Activated naive CD4-positive, alpha-beta T cell treated with anti-CD3 and anti-CD28 coated beads, Interleukin-2, amount 10 ng/mL, durations not matched to agents 7 days and 5 days (primary cell): Measurements from ENCODE around the gene TEX35.

Source experiments
- CTCF ChIA-PET: fragments of 350-600 bp; sonication (Branson Sonifier 250); formaldehyde crosslinking; loops from one replicate; lab custom pipeline; 2021; ENCODE audit warnings: antibody characterized with exemption; lab: Charles Lee
- DNase-seq: peaks from one replicate; pipeline ENCODE4 v3.0.0-alpha.2; 2020
- H3K27ac Mint-ChIP-seq: one replicate; pipeline ENCODE4 v1.8.0; 2021; ENCODE audit warnings: mild to moderate bottlenecking, moderate library complexity, mixed read lengths
- H3K27me3 Mint-ChIP-seq: one replicate; pipeline ENCODE4 v1.8.0; 2021; ENCODE audit warnings: mild to moderate bottlenecking, mixed read lengths
- H3K36me3 Mint-ChIP-seq: one replicate; pipeline ENCODE4 v1.8.0; 2021; ENCODE audit warnings: mixed read lengths
- H3K4me1 Mint-ChIP-seq: one replicate; pipeline ENCODE4 v1.8.0; 2021; ENCODE audit warnings: mixed read lengths
- H3K4me3 Mint-ChIP-seq: one replicate; pipeline ENCODE4 v1.8.0; 2021; ENCODE audit warnings: mild to moderate bottlenecking, moderate library complexity, mixed read lengths
- H3K9me3 Mint-ChIP-seq: one replicate; pipeline ENCODE4 v1.8.0; 2021; ENCODE audit warnings: mixed read lengths

The TEX35 gene

DNA sequence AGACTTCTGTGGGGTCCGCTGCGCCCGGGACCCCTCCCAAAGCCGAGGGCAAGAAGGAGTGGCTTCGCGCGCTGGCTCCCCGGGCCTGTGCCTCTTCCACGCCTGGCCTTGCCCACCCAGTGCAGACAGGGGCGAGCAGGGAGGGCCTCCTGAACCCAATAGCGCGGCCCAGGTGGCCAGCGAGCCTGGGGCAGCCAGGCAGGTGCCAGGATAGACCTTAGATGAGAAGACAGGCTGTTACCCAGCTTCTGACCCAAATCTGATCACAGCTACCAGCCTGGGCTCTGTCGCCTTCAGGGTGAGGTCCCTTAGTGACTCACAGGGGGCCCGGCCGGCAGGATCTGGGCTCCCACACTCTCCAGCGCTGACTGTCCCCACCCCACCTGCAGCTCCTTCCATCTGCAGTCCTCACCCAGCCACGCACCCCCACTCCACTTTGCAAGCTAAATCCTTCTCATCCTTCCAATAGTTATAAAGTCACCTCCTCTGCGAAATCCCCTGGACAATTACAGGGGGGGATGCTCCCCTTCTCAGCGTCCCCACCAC, 25.8 kb upstream of the TEX35 start:
- CTCF ChIA-PET: interaction anchor here (2.2 kb wide), 1 partner anchor 13 kb away, joined by 4 read pairs; no protein-coding TSS in a partner anchor
- no peaks in the 10 kb centered on the region for H3K9me3 Mint-ChIP-seq
- peaks cover 29% of the 10 kb centered on the region for H3K27me3 Mint-ChIP-seq
- DNase-seq: no peak
- H3K4me3 Mint-ChIP-seq: no peak overlapping the region
- H3K27ac Mint-ChIP-seq: no peak overlapping the region
- H3K36me3 Mint-ChIP-seq: no peaks in the 10 kb centered on the region
- no peaks in the 10 kb centered on the region for H3K4me1 Mint-ChIP-seq

DNA sequence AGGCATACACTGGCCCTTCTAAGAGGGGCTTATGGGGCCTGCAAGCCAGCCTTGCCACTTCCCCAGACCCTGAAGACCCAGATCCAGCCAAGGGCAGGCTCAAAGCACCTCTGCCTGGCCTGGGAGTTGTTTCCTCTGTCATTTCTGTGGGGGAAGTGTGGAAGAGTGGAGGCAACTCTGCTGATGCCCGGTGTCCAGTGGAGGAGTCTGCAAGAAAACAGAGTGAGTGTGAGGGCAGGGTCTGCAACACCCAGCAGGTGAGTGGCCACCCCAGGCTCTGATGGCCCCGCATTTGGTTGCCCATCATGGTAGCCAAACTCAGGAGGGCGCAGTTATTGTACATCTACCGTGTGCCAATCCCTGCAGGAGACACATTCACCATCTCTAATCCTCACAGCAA, 24.5 kb upstream of the TEX35 start:
- Mint-ChIP-seq H3K27me3 (peaks cover 27% of the 10 kb centered on the region), H3K4me3 (no peak overlapping the region), H3K9me3 (no peaks in the 10 kb centered on the region), H3K27ac (no peak overlapping the region), H3K36me3 (no peaks in the 10 kb centered on the region), H3K4me1 (no peaks in the 10 kb centered on the region)
- DNase-seq: no peak
- CTCF ChIA-PET: no interaction called here

DNA sequence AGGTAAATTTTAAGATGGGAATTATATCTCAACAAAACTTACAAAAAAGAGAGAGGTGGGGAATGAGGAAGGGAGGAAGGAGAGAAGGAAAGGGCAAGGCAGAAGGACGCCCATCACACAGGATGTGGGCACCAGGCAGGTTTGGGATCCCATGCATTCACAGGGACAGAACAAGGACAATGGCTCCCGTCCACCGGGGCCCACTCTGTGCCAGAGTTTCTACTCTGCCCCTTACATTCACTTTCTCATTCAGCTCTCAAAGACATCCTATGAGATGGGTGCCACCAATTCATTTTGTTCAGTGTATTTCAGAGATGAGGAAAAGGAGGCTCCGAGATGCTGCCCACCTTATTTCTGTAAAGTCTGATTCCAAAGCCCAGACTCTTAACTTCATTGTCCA, 23.5 kb upstream of the TEX35 start:
- CTCF ChIA-PET: no interaction called here
- DNase-seq: no peak
- H3K4me1 Mint-ChIP-seq: no peaks in the 10 kb centered on the region
- H3K9me3 Mint-ChIP-seq: no peaks in the 10 kb centered on the region
- no peaks in the 10 kb centered on the region for H3K36me3 Mint-ChIP-seq
- H3K27ac Mint-ChIP-seq: no peak overlapping the region
- H3K27me3 Mint-ChIP-seq: peaks cover 25% of the 10 kb centered on the region
- H3K4me3 Mint-ChIP-seq: no peak overlapping the region

DNA sequence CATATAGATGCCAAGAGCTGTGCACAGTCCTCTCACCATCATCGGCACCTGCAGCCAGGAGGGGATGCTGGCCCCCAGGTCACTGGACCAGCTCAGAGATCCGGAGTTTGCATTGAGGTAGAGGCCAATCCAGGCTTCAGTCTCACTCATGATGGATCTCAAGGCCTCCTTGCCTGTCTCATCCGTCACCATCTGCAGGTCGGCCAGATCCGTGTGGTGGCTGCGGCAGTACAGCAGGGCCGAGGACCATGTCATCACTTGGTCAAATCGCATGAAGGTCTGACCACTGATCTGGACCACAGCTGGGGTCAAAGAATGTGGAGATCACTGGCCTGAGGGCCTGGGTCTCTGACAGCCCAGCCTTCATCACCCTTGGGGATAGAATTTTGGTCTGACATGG, 22.8 kb upstream of the TEX35 start:
- peaks cover 25% of the 10 kb centered on the region for H3K27me3 Mint-ChIP-seq
- no peak overlapping the region for H3K27ac Mint-ChIP-seq
- DNase-seq: no peak
- CTCF ChIA-PET: no interaction called here
- H3K9me3 Mint-ChIP-seq: no peaks in the 10 kb centered on the region
- no peak overlapping the region for H3K4me3 Mint-ChIP-seq
- no peaks in the 10 kb centered on the region for H3K4me1 Mint-ChIP-seq
- no peaks in the 10 kb centered on the region for H3K36me3 Mint-ChIP-seq

DNA sequence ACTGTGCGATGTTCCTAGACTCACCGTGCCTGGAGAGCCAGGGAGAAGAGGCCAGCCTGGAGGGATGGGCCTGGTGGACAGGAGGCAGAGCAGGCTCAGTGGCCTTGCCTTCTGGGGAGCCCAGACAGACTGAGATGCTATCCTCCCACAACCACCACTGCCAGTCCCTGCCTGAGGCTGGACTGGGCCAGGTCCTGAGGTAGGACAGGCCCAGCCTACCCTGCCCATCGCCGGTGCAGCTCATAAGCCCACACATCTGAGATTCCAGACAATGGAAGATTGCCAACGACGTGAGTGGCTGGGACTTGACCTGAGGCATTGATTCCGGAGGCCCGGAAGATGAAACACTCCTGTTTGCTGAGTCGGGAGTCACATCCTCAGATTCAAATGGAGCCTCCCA, 21.9 kb upstream of the TEX35 start:
- CTCF ChIA-PET: no interaction called here

DNA sequence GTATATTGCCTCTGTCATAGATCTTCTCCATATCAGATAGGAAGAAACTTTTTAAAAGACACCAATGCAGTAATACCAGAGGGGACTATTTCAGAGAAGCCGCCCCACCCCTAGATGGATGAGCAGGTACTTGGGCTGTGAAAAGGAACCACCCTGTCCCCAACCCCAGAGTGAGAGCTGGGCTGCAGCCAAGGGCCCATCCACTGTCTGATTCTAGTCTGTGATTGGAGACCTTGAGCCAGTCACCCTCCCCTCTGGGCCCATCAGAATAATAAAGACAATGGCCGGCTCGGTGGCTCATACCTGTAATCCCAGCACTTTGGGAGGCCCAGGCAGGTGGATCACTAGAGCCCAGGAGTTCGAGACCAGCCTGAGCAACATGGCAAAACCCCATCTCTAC, 21.2 kb upstream of the TEX35 start:
- Mint-ChIP-seq H3K36me3 (no peaks in the 10 kb centered on the region), H3K4me1 (no peaks in the 10 kb centered on the region), H3K27me3 (peaks cover 17% of the 10 kb centered on the region), H3K27ac (no peak overlapping the region), H3K4me3 (no peak overlapping the region), H3K9me3 (no peaks in the 10 kb centered on the region)
- CTCF ChIA-PET: no interaction called here
- no peak for DNase-seq

More for the DNA sequence above, 21.9 kb upstream of the TEX35 start:
- Mint-ChIP-seq H3K27me3 (peaks cover 24% of the 10 kb centered on the region), H3K4me1 (no peaks in the 10 kb centered on the region), H3K27ac (no peak overlapping the region), H3K9me3 (no peaks in the 10 kb centered on the region), H3K4me3 (no peak overlapping the region), H3K36me3 (no peaks in the 10 kb centered on the region)
- no peak for DNase-seq

DNA sequence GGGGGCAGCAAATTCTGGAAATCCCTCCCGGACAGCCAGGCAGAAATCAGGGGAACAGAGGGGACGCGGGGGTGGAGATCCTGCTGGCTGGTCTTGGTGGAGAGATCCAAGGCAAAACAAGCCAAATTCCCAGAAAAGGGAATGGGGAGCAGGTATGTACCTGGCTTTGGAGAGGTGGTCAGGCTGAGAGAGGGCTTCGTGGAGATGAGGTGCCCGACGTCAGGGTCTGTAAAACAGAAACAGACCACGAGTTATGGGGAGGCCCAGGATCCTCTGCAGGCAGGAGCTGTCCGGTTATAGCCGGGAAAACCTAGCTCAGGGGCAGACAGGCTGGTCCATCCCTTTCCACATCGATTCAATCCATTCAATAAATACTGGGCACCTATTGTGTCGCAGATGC, 20.6 kb upstream of the TEX35 start:
- no peak for DNase-seq
- CTCF ChIA-PET: no interaction called here
- Mint-ChIP-seq H3K4me3 (no peak overlapping the region), H3K36me3 (no peaks in the 10 kb centered on the region), H3K27me3 (peaks cover 12% of the 10 kb centered on the region), H3K4me1 (no peaks in the 10 kb centered on the region), H3K27ac (no peak overlapping the region), H3K9me3 (no peaks in the 10 kb centered on the region)

DNA sequence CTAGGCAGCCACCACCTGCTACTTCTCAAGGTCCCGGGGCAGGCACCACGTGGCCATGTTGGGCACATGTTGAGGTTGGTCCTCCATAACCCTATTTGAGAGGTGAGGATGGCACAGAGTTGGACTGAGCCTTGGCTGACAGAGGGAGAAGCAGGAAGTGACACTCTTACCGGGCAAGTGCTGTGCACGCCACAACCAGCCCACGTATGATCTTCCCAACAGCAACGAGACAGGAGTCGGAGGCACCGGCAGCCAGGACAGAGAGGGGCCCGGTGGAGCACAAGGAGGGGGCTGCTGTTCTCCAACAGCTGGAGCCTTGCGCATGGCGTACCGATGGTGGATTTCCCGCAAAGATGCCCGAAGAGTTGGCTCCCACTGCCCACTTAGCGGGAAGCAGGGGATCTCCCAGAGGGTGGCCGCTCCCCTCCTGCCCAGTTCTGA, 19.6 kb upstream of the TEX35 start:
- Mint-ChIP-seq H3K4me3 (no peak overlapping the region), H3K27me3 (peaks cover 3% of the 10 kb centered on the region), H3K36me3 (no peaks in the 10 kb centered on the region), H3K4me1 (no peaks in the 10 kb centered on the region), H3K27ac (no peak overlapping the region), H3K9me3 (no peaks in the 10 kb centered on the region)
- no peak for DNase-seq
- CTCF ChIA-PET: no interaction called here

DNA sequence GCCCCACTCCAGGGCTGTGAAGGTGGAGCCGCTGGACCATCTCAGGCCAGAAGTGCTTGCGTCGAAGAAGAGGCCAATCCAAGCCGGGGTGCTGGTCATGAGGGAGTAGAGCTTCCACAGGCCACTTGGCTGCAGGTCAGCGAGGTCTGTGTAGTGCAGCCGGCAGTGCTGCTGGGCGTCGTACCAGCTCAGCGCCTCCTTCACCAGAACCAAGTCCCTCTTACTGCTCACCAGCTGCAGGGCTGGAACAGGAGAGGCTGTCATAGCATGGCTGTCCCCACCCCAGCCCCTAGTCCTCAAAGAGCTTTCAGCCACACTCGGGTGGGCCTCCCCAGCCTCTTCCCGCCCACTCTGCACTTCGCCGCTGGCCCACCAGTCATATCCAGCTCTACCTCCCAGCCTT, 18.3 kb upstream of the TEX35 start:
- Mint-ChIP-seq H3K27ac (no peak overlapping the region), H3K9me3 (no peaks in the 10 kb centered on the region), H3K4me1 (no peaks in the 10 kb centered on the region), H3K27me3 (no peaks in the 10 kb centered on the region), H3K36me3 (no peaks in the 10 kb centered on the region), H3K4me3 (no peak overlapping the region)
- DNase-seq: no peak
- CTCF ChIA-PET: no interaction called here

DNA sequence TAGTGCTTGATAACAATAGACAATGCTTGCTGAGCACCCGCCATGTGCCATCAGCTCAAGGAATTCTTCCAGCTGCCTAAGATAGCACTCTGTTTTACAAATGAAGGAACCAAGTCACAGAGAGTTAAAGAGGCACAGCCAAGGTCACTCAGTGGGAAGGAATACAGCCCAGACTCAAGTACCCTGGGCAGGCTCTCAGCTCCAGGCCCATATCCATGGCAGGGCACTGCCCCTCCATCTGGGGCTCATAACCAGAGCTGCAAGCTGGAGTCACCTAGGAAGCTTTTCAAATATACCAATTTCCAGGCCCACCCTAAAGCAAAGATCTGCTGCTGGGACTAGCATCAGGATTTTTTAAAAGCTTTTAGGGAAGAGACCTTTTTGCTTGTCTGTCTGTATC, 17.8 kb upstream of the TEX35 start:
- CTCF ChIA-PET: no interaction called here
- DNase-seq: no peak
- H3K4me1 Mint-ChIP-seq: no peaks in the 10 kb centered on the region
- no peak overlapping the region for H3K4me3 Mint-ChIP-seq
- no peaks in the 10 kb centered on the region for H3K9me3 Mint-ChIP-seq
- no peak overlapping the region for H3K27ac Mint-ChIP-seq
- H3K36me3 Mint-ChIP-seq: no peaks in the 10 kb centered on the region
- no peaks in the 10 kb centered on the region for H3K27me3 Mint-ChIP-seq

DNA sequence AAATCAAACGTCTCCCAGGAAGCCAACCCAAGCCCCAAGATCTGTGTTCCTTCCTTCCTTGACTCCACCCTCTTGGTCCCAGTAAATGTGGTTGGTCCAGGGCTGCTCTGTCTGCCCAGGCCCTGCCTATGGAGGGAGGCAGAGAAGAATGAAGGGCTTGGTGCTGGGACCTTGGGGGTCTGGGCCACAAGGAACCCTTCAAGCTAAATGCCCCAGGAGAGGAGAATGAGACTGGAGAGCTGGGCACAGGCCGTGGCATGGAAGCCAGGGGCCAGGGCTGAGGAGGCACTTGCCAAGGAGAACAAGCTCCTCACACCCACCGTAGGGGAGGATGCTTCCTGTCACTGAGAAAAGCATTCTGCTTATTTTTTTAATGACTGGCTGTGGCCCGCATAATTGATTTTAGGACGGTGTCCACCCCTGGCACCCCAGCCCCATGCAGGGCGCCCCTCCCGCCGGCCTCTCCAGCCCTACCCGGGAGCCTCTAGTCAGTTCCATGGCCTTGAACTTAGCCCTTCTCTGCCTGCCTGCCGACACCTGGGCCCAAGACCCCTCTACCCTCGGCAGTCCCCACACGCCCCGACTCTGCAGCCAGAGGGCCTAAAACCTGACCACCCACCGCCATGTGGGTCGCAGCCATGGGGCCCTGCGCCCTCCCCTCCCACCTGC, 17.0 kb upstream of the TEX35 start:
- no peaks in the 10 kb centered on the region for H3K9me3 Mint-ChIP-seq
- no peaks in the 10 kb centered on the region for H3K36me3 Mint-ChIP-seq
- CTCF ChIA-PET: no interaction called here
- H3K4me1 Mint-ChIP-seq: no peaks in the 10 kb centered on the region
- H3K27me3 Mint-ChIP-seq: no peaks in the 10 kb centered on the region
- no peak for DNase-seq
- no peak overlapping the region for H3K4me3 Mint-ChIP-seq
- H3K27ac Mint-ChIP-seq: no peak overlapping the region

DNA sequence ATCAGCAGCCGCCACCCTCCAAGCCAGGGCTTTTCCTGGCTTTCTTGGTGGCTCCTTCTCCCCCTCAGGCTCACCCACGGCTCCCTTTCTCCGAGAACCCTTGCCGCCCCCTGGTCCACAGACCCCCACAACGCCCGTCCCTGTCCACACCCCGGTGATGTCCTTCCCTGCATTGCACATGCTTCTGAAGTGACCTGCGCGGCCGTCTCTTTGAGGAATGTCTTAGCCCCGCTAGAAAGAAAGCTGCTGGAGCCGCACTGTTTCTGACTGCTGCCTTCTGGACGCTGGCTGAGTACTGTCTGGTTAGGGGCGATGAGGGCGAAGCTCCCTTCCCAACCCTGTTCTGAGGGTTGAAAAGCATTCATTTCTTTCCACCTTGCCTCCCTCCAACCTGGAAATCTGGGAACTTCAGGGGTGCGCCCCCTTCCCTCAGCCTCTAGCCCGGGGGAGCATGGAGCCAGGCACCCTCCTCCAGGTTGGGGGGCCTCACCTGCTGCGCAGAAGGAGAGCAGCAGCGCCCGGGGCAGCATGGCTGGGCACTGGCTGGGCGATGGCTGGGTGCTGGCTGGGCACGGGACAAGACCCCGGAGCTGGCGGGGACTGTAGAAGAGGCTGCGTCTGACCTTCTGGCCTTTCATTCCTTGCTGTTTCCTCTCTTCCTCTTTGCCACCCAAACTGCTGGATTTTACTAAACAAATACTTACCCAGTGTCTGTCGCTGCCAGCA, 16.3 kb upstream of the TEX35 start, which contains the start of gene CLEC20A:
TSS of gene CLEC20A (minus strand) at position 555 of the 726 bp plus-strand sequence. CDS start at position 530, 25 bp downstream.
- no peak within 1 kb of the TSS for H3K27ac Mint-ChIP-seq
- DNase-seq: no peak
- CTCF ChIA-PET: no interaction called here
- no peaks in the 10 kb centered on the region for H3K27me3 Mint-ChIP-seq
- no peaks in the 10 kb centered on the region for H3K9me3 Mint-ChIP-seq
- no peaks in the 10 kb centered on the region for H3K4me1 Mint-ChIP-seq
- H3K4me3 Mint-ChIP-seq: no peak within 1 kb of the TSS
- no peaks in the 10 kb centered on the region for H3K36me3 Mint-ChIP-seq

DNA sequence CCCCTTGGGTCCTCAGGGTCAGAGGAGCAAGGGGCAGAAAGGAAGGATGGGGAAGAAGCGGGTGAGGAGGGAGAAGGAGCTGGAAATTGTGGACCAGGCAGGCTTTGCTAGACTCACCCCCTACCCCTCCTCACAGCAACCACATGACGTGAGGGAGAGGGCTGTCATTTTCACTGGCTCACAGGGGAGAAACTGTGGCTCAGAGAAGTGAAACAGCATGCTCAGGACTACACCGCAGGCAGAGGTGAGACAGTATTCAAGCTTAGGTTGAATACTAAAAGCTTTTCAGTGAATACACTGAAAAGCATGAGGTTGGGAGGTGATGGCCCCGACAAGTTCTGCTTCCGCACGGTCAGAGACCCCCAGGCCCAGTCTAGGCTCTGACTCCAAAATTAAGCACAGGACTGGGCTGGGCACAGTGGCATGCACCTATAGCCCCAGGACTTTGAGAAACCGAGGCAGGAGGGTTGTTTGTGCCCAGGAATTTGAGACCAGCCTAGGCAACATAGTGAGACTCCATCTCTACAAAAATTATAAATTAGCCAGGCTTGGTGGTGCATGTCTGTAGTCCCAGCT, 14.9 kb upstream of the TEX35 start:
- Mint-ChIP-seq H3K27ac (no peak overlapping the region), H3K9me3 (no peaks in the 10 kb centered on the region), H3K27me3 (no peaks in the 10 kb centered on the region), H3K36me3 (no peaks in the 10 kb centered on the region), H3K4me3 (no peak overlapping the region), H3K4me1 (no peaks in the 10 kb centered on the region)
- no peak for DNase-seq
- CTCF ChIA-PET: no interaction called here

DNA sequence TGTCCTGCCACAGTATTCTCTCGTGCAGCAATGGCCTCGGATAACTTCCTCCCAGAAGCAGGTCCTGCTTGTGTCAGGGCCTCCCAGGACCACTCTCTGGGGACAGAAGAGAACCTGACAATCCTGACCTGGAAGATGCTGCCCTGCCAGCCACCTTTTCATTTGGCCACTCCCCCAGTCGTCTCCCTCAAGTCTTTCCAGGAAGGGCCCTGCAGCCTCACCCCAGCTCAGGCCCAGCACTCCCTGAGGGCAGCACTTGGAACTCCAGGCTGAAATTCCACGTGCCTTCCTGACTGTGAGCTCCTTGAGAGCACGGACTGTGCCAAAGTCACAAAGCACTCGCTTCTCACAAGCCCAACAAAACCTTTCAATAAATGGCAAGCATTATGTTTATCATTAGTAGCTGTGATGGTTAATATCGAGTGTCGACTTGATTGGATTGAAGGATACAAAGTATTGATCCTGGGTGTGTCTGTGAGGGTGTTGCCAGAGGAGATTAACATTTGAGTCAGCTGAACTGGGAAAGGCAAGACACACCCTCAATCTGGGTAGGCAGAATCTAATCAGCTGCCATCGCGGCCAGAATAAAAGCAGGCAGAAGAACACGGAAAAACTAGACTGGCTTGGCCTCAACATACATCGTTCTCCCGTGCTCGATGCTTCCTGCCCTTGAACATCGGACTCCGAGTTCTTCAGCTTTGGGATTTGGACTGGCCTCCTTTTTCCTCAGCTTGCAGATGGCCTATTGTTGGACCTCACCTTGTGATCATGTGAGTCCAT, 13.8 kb upstream of the TEX35 start:
- Mint-ChIP-seq H3K9me3 (no peaks in the 10 kb centered on the region), H3K27me3 (peaks cover 2% of the 10 kb centered on the region), H3K4me3 (no peak overlapping the region), H3K36me3 (no peaks in the 10 kb centered on the region), H3K27ac (no peak overlapping the region), H3K4me1 (no peaks in the 10 kb centered on the region)
- no peak for DNase-seq
- CTCF ChIA-PET: no interaction called here
